ENCODE measurements around the gene SCARB1. TPM values are rescaled to one million over a fixed set of nuclear protein-coding genes. Genes with fewer than 3 reads are reported as not detected.

Gene SCARB1
- total RNA-seq, 2 experiments from 2014 or later = 22.9 to 24.1 TPM

- Mint-ChIP-seq H3K36me3 (ENCODE audit: low read depth) (peaks cover 22% of the 10 kb centered on the region), H3K27ac (no peak overlapping the region), H3K27me3 (no peaks in the 10 kb centered on the region), H3K4me1 (no peaks in the 10 kb centered on the region), H3K9me3 (ENCODE audit: low read depth) (no peaks in the 10 kb centered on the region), H3K4me3 (no peak overlapping the region)
- CTCF ChIA-PET = interaction anchor here (1.0 kb wide), 1 partner anchor 94 kb away, joined by 4 read pairs; no protein-coding TSS in a partner anchor
- ATAC-seq = no peak
- intact Hi-C loops (cut with DNase I, micrococcal nuclease) = no loop called here
- DNase-seq = no peak
- POLR2A ChIA-PET = no interaction called here
Observed at GRCh38 chr12:124812979-124813378, 50.7 kb downstream of the SCARB1 start.

DNA sequence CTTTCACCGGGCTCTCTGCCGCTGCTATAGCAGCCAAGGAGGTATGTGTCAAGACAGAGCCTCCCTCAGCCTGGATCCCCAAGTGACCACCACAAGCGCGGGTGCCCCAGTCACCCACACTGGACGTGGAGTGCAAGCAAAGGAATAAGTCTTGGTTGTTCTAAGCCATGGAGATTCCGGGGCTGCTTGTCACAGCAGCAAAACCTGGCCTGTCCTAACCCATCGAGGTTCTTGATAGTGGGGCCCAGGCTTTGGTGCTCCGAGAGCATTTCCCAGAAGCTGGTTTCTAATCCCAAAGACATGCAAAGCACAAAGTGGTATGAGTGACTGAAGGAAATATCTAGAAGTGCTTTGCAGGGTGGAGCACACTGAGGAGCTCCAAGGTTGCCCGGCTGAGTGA is 51.3 kb downstream of the SCARB1 start:
- DNase-seq = no peak
- Mint-ChIP-seq H3K4me3 (no peak overlapping the region), H3K27me3 (no peaks in the 10 kb centered on the region), H3K27ac (no peak overlapping the region), H3K4me1 (no peaks in the 10 kb centered on the region), H3K36me3 (ENCODE audit: low read depth) (peaks cover 22% of the 10 kb centered on the region), H3K9me3 (ENCODE audit: low read depth) (no peaks in the 10 kb centered on the region)
- intact Hi-C loops (cut with DNase I, micrococcal nuclease) = no loop called here
- CTCF ChIA-PET = interaction anchor here (0.6 to 1.0 kb wide), 2 partner anchors 94 to 557 kb away, joined by 3 to 4 read pairs; no protein-coding TSS in a partner anchor
- ATAC-seq = no peak
- POLR2A ChIA-PET = no interaction called here

- Mint-ChIP-seq H3K4me1 (no peaks in the 10 kb centered on the region), H3K27me3 (no peaks in the 10 kb centered on the region), H3K9me3 (ENCODE audit: low read depth) (no peaks in the 10 kb centered on the region), H3K4me3 (no peak overlapping the region), H3K27ac (no peak overlapping the region), H3K36me3 (ENCODE audit: low read depth) (peaks cover 22% of the 10 kb centered on the region)
- ChIA-PET POLR2A (no interaction called here), CTCF (interaction anchor here (0.6 kb wide), 2 partner anchors 12 to 557 kb away, joined by 3 to 5 read pairs; no protein-coding TSS in a partner anchor)
- DNase-seq (no peak), ATAC-seq (no peak)
- intact Hi-C loops (cut with DNase I, micrococcal nuclease) = no loop called here
Observed at GRCh38 chr12:124811633-124812032, 52.0 kb downstream of the SCARB1 start.

DNA sequence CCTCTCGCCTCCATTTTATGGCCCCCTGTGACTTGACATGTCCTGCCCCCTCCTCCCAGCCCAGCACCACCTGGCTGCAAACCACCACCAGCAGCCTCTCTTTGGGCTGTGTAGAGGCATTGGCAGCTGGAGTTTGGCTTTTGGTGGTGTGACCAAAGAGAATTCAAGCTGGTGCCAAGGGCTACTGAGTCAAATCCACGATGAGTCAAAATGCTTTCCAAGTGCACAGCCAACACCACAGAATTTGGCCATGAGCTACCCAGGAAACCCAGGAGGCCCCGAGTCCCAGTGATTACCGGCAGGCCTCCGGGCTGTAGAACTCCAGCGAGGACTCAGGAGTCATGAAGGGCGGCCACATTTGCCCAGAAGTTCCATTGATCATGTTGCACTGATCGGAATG is 53.8 kb downstream of the SCARB1 start:
- ChIA-PET POLR2A (no interaction called here), CTCF (no interaction called here)
- intact Hi-C loops (cut with DNase I, micrococcal nuclease) = no loop called here
- no peak overlapping the region for H3K4me3 Mint-ChIP-seq
- H3K9me3 Mint-ChIP-seq (ENCODE audit: low read depth) = no peaks in the 10 kb centered on the region
- peaks cover 21% of the 10 kb centered on the region for H3K36me3 Mint-ChIP-seq (ENCODE audit: low read depth)
- H3K27me3 Mint-ChIP-seq = no peaks in the 10 kb centered on the region
- no peaks in the 10 kb centered on the region for H3K4me1 Mint-ChIP-seq
- no peak for ATAC-seq
- no peak for DNase-seq
- no peak overlapping the region for H3K27ac Mint-ChIP-seq

DNA sequence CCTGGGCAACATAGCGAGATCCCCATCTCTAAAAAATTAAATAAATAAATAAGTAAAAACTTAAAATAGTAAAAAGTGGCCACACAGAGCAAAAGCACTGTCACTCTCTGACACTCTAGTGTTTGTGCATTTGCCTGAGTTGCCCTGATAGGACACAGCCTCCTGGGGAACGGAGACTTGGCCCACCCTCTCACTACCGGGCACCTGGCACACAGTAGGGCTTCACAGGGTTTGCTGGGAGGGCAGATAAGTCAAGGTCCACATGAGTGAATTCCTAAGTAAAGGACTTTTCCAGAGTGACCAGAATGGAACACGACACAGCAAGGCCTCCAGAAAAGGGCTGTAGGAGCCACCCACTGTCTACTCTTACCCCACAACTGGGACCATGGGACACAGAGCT is 54.3 kb downstream of the SCARB1 start:
- Mint-ChIP-seq H3K4me3 (no peak overlapping the region), H3K4me1 (no peaks in the 10 kb centered on the region), H3K36me3 (ENCODE audit: low read depth) (peaks cover 21% of the 10 kb centered on the region), H3K27me3 (no peaks in the 10 kb centered on the region), H3K9me3 (ENCODE audit: low read depth) (no peaks in the 10 kb centered on the region), H3K27ac (no peak overlapping the region)
- no peak for DNase-seq
- intact Hi-C loops (cut with DNase I, micrococcal nuclease) = no loop called here
- ChIA-PET POLR2A (no interaction called here), CTCF (no interaction called here)
- ATAC-seq = no peak

- no peaks in the 10 kb centered on the region for H3K4me1 Mint-ChIP-seq
- DNase-seq (no peak), ATAC-seq (no peak)
- H3K9me3 Mint-ChIP-seq (ENCODE audit: low read depth) = no peaks in the 10 kb centered on the region
- H3K27ac Mint-ChIP-seq = no peak overlapping the region
- intact Hi-C loops (cut with DNase I, micrococcal nuclease) = no loop called here
- H3K36me3 Mint-ChIP-seq (ENCODE audit: low read depth) = peaks cover 13% of the 10 kb centered on the region
- no peak overlapping the region for H3K4me3 Mint-ChIP-seq
- H3K27me3 Mint-ChIP-seq = no peaks in the 10 kb centered on the region
- ChIA-PET CTCF (no interaction called here), POLR2A (no interaction called here)
Observed at GRCh38 chr12:124808272-124808671, 55.4 kb downstream of the SCARB1 start.

- CTCF ChIA-PET = no interaction called here
- peaks cover 4% of the 10 kb centered on the region for H3K36me3 Mint-ChIP-seq (ENCODE audit: low read depth)
- no peaks in the 10 kb centered on the region for H3K27me3 Mint-ChIP-seq
- no peak overlapping the region for H3K4me3 Mint-ChIP-seq
- intact Hi-C loops (cut with DNase I, micrococcal nuclease) = no loop called here
- H3K4me1 Mint-ChIP-seq = no peaks in the 10 kb centered on the region
- H3K9me3 Mint-ChIP-seq (ENCODE audit: low read depth) = no peaks in the 10 kb centered on the region
- ATAC-seq (no peak), DNase-seq (no peak)
- POLR2A ChIA-PET = no interaction called here
- H3K27ac Mint-ChIP-seq = no peak overlapping the region
Observed at GRCh38 chr12:124805876-124806668, 57.6 kb downstream of the SCARB1 start.

- CTCF ChIA-PET = no interaction called here
- Mint-ChIP-seq H3K4me1 (no peaks in the 10 kb centered on the region), H3K9me3 (ENCODE audit: low read depth) (no peaks in the 10 kb centered on the region), H3K36me3 (ENCODE audit: low read depth) (peaks cover 4% of the 10 kb centered on the region), H3K4me3 (no peak overlapping the region), H3K27ac (no peak overlapping the region), H3K27me3 (no peaks in the 10 kb centered on the region)
- ATAC-seq (no peak), DNase-seq (no peak)
- POLR2A ChIA-PET = no interaction called here
- intact Hi-C loops (cut with DNase I, micrococcal nuclease) = no loop called here
Observed at GRCh38 chr12:124805050-124805449, 58.6 kb downstream of the SCARB1 start.

DNA sequence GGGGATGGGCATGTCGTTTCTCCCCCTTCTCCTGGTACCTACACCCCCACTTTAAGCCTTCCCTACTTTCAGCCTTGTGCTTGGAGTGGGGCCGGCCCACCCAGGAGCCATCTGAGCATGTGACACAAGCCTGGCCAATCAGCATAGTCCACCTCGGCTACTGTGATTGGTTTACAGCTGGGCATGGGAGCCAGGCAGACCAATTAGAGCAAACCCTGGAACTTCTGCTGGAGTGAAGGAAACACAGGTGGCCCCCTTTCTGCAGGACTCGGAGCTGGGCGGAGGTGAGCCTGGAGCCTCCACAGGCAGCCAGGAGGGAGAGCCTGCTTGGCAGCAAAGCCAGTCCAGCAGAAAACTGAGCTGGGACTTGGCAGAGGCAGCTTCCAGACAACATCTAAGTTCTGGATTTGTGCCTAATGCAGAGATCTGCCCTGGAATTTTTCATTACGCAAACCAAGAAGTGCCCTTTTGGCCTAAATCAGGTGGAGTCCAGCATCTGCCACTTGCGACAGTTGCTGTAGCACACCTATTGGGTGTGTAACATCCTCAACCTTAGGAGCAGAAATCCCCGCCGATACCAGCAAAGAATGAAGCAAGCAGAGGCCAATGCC is 59.5 kb downstream of the SCARB1 start:
- CTCF ChIA-PET = no interaction called here
- H3K4me1 Mint-ChIP-seq = no peaks in the 10 kb centered on the region
- POLR2A ChIA-PET = no interaction called here

GRCh38 chr12:124802361-124802760 is 61.3 kb downstream of the SCARB1 start:
- DNase-seq (no peak), ATAC-seq (no peak)
- intact Hi-C loops (cut with DNase I, micrococcal nuclease) = no loop called here
- POLR2A ChIA-PET = no interaction called here
- no peaks in the 10 kb centered on the region for H3K9me3 Mint-ChIP-seq (ENCODE audit: low read depth)
- H3K27ac Mint-ChIP-seq = no peak overlapping the region
- H3K4me3 Mint-ChIP-seq = no peak overlapping the region
- H3K4me1 Mint-ChIP-seq = peaks cover under 1% of the 10 kb centered on the region
- CTCF ChIA-PET = no interaction called here
- no peaks in the 10 kb centered on the region for H3K27me3 Mint-ChIP-seq
- peaks cover 4% of the 10 kb centered on the region for H3K36me3 Mint-ChIP-seq (ENCODE audit: low read depth)

More for the DNA sequence above, 59.5 kb downstream of the SCARB1 start:
- peaks cover 4% of the 10 kb centered on the region for H3K36me3 Mint-ChIP-seq (ENCODE audit: low read depth)
- H3K4me3 Mint-ChIP-seq = no peak overlapping the region
- H3K27me3 Mint-ChIP-seq = no peaks in the 10 kb centered on the region
- no peak overlapping the region for H3K27ac Mint-ChIP-seq
- intact Hi-C loops (cut with DNase I, micrococcal nuclease) = no loop called here
- H3K9me3 Mint-ChIP-seq (ENCODE audit: low read depth) = no peaks in the 10 kb centered on the region
- no peak for DNase-seq
- no peak for ATAC-seq

GRCh38 chr12:124800506-124800905 is 63.2 kb downstream of the SCARB1 start:
- ChIA-PET POLR2A (interaction anchor here (0.6 kb wide), 1 partner anchor 27 kb away, joined by 5 read pairs; no protein-coding TSS in a partner anchor), CTCF (no interaction called here)
- intact Hi-C loops (cut with DNase I, micrococcal nuclease) = no loop called here
- no peak for DNase-seq
- no peak for ATAC-seq
- H3K27me3 Mint-ChIP-seq = no peaks in the 10 kb centered on the region
- H3K27ac Mint-ChIP-seq = no peak overlapping the region
- H3K4me3 Mint-ChIP-seq = no peak overlapping the region
- H3K9me3 Mint-ChIP-seq (ENCODE audit: low read depth) = no peaks in the 10 kb centered on the region
- peaks cover 17% of the 10 kb centered on the region for H3K4me1 Mint-ChIP-seq
- peaks cover 4% of the 10 kb centered on the region for H3K36me3 Mint-ChIP-seq (ENCODE audit: low read depth)

DNA sequence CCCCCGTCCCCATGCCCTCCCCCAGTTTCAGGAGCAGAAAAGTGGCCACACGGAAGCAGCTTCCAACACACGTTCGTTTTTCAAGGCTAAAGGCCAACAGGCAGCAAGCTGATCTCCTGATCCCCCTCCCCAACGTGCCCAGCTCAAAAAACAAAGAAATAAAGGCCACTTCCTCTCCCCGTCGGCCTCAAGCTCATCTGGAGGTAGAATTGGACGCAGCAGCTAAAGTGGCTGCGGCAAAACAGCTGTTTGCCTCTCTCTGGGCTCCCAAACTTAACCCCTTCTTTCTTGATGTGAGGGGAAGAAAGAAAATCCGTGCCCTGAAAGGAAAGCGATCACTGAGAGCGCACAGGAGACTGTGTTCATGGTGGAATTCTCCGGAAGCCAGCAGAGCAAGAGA is 66.3 kb downstream of the SCARB1 start:
- no peaks in the 10 kb centered on the region for H3K27me3 Mint-ChIP-seq
- no peak overlapping the region for H3K4me3 Mint-ChIP-seq
- intact Hi-C loops (cut with DNase I, micrococcal nuclease) = no loop called here
- H3K4me1 Mint-ChIP-seq = peaks cover 24% of the 10 kb centered on the region
- no peak overlapping the region for H3K27ac Mint-ChIP-seq
- H3K36me3 Mint-ChIP-seq (ENCODE audit: low read depth) = peaks cover 4% of the 10 kb centered on the region
- H3K9me3 Mint-ChIP-seq (ENCODE audit: low read depth) = no peaks in the 10 kb centered on the region
- ChIA-PET CTCF (interaction anchor here (0.9 to 1.0 kb wide), 2 partner anchors 10 to 103 kb away, joined by 3 read pairs; no protein-coding TSS in a partner anchor), POLR2A (interaction anchor here (0.6 kb wide), 1 partner anchor 398 kb away, joined by 3 read pairs; no protein-coding TSS in a partner anchor)
- DNase-seq = no peak
- ATAC-seq = no peak

Measured in activated CD4-positive, alpha-beta T cell treated with anti-CD3 and anti-CD28 coated beads for 36 hours (primary cell).